DND-41 (cell line): ENCODE measurements around the gene FOXRED2.

Source experiments
- EZH2 ChIP-seq: IDR thresholded peaks from 3 replicates; pipeline ENCODE4 v1.6.1; 2012; ENCODE audit warnings: borderline replicate concordance, low read depth, mild to moderate bottlenecking, moderate library complexity, low read length, inconsistent platforms; ENCODE audit not compliant: severe bottlenecking
- TF ChIP-seq, protein P1 (sequence below): IDR thresholded peaks from 2 replicates; pipeline ENCODE4 v1.5.1; 2012; ENCODE audit warnings: borderline replicate concordance, low read length, moderate library complexity, mild to moderate bottlenecking; ENCODE audit not compliant: poor library complexity, severe bottlenecking; ENCODE audit errors: extremely low read depth

DNA sequence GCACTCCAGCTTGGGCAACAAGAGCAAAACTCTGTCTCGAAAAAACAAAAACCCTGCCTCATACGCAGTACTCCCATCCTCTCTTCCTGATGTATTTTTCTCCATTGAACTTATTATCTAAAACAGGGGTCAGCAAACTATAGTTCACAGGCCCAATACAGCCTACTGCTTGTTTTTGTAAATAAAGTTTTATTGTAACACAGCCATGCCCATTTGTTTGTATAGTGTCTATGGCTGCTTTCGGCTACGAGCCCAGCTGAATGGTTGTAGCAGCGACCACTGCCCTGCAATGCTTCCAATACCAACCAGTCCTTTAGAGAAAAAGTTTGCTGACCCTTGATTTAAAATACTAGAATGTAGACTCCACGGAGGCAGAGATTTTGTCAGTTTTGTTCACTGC lies 31.5 kb downstream of the FOXRED2 start:
- TF ChIP-seq, protein P1, sequence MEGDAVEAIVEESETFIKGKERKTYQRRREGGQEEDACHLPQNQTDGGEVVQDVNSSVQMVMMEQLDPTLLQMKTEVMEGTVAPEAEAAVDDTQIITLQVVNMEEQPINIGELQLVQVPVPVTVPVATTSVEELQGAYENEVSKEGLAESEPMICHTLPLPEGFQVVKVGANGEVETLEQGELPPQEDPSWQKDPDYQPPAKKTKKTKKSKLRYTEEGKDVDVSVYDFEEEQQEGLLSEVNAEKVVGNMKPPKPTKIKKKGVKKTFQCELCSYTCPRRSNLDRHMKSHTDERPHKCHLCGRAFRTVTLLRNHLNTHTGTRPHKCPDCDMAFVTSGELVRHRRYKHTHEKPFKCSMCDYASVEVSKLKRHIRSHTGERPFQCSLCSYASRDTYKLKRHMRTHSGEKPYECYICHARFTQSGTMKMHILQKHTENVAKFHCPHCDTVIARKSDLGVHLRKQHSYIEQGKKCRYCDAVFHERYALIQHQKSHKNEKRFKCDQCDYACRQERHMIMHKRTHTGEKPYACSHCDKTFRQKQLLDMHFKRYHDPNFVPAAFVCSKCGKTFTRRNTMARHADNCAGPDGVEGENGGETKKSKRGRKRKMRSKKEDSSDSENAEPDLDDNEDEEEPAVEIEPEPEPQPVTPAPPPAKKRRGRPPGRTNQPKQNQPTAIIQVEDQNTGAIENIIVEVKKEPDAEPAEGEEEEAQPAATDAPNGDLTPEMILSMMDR = no peak
- TF ChIP-seq EZH2 = no peak
